IMR-90 (cell line): ENCODE results near the gene SVIP. TPM values are rescaled to one million over a fixed set of nuclear protein-coding genes. Genes with fewer than 3 reads are reported as not detected.

Experiments used
- ATAC-seq: fragments of 200-7000 bp; cut with Tn5 transposase; 2 replicates; pipeline ENCODE4 v1.9.1; 2020; ENCODE audit warnings: low read depth, mild to moderate bottlenecking, moderate library complexity
- BruUV-seq: library from RNA; stranded (reverse); fragments of 400-500 nt; replicated peaks from 2 replicates; lab custom pipeline; 2021; lab: Mats Ljungman, UMichigan
- CTCF ChIA-PET: fragments of 300-600 bp; formaldehyde crosslinking; extraction: SDS; loops from one replicate; lab custom pipeline; 2021; ENCODE audit warnings: antibody characterized with exemption; lab: Yijun Ruan, JAX
- POLR2A ChIA-PET: fragments of 300-600 bp; sonication (Branson Sonifier 250); formaldehyde crosslinking; loops from one replicate; lab custom pipeline; 2022; ENCODE audit warnings: antibody characterized with exemption; ENCODE audit not compliant: unreplicated experiment; lab: Charles Lee
- DNase-seq: peaks from one replicate; pipeline ENCODE4 v3.0.0; 2013
- H2AFZ ChIP-seq: replicated peaks from 2 replicates; pipeline ENCODE3; 2013; ENCODE audit warnings: low read length, mild to moderate bottlenecking; ENCODE audit not compliant: poor library complexity
- H2AK5ac ChIP-seq: 2 replicates; pipeline ENCODE4 v1.6.1; 2013; ENCODE audit warnings: low read depth, low read length, inconsistent platforms
- H2AK9ac ChIP-seq: replicated peaks from 2 replicates; pipeline ENCODE3; 2013; ENCODE audit warnings: mild to moderate bottlenecking, low read depth, low read length, moderate library complexity; ENCODE audit not compliant: poor library complexity
- H2BK120ac ChIP-seq: 2 replicates; pipeline ENCODE4 v1.6.1; 2013; ENCODE audit warnings: low read depth, low read length, inconsistent platforms
- H2BK15ac ChIP-seq: 3 replicates; pipeline ENCODE4 v1.6.1; 2013; ENCODE audit warnings: low read depth, low read length, inconsistent platforms
- H2BK20ac ChIP-seq: 2 replicates; pipeline ENCODE4 v1.6.1; 2013; ENCODE audit warnings: low read depth, mild to moderate bottlenecking, inconsistent platforms, low read length, moderate library complexity
- H2BK5ac ChIP-seq: 2 replicates; pipeline ENCODE4 v1.6.1; 2013; ENCODE audit warnings: mild to moderate bottlenecking, low read depth, low read length, inconsistent platforms; ENCODE audit not compliant: poor library complexity, severe bottlenecking
- H3K14ac ChIP-seq: replicated peaks from 2 replicates; pipeline ENCODE4 v1.6.1; 2013; ENCODE audit warnings: low read depth, low read length, inconsistent platforms
- H3K18ac ChIP-seq: 2 replicates; pipeline ENCODE4 v1.6.1; 2013; ENCODE audit warnings: low read depth, low read length, control low read depth
- H3K23ac ChIP-seq: 2 replicates; pipeline ENCODE4 v1.6.1; 2013; ENCODE audit warnings: low read depth, low read length, inconsistent platforms
- H3K27ac ChIP-seq: 2 replicates; pipeline ENCODE4 v1.5.1; 2013; ENCODE audit warnings: mild to moderate bottlenecking, control low read depth, low read length; ENCODE audit not compliant: insufficient read depth
- H3K27me3 ChIP-seq: 2 replicates; pipeline ENCODE4 v1.6.1; 2013; ENCODE audit warnings: low read length; ENCODE audit not compliant: control insufficient read depth, insufficient read depth
- H3K36me3 ChIP-seq: 2 replicates; pipeline ENCODE4 v1.6.1; 2013; ENCODE audit warnings: low read length, mixed read lengths; ENCODE audit not compliant: control insufficient read depth, insufficient read depth
- H3K4ac ChIP-seq: 2 replicates; pipeline ENCODE4 v1.6.1; 2013; ENCODE audit warnings: low read depth, low read length, inconsistent platforms
- H3K4me1 ChIP-seq: 2 replicates; pipeline ENCODE4 v1.6.1; 2013; ENCODE audit warnings: low read length, mixed read lengths; ENCODE audit not compliant: control insufficient read depth, insufficient read depth
- H3K4me2 ChIP-seq: 2 replicates; pipeline ENCODE4 v1.6.1; 2013; ENCODE audit warnings: low read depth, mild to moderate bottlenecking, control low read depth, low read length, moderate library complexity
- H3K4me3 ChIP-seq: 2 replicates; pipeline ENCODE4 v1.5.1; 2013; ENCODE audit warnings: low read depth, mild to moderate bottlenecking, control low read depth, low read length, moderate library complexity; ENCODE audit not compliant: insufficient read depth
- H3K56ac ChIP-seq: 2 replicates; pipeline ENCODE4 v1.6.1; 2013; ENCODE audit warnings: low read length, inconsistent platforms; ENCODE audit not compliant: insufficient read depth; ENCODE audit errors: extremely low read depth
- H3K79me1 ChIP-seq, 2 experiments: 2 replicates each; pipeline ENCODE4 v1.6.1; 2013; ENCODE audit warnings: low read length in 2 of 2, inconsistent platforms in 1 of 2, low read depth in 1 of 2
- H3K9ac ChIP-seq: 2 replicates; pipeline ENCODE4 v1.6.1; 2013; ENCODE audit warnings: low read depth, low read length, control low read depth
- H3K9me1 ChIP-seq: 2 replicates; pipeline ENCODE4 v1.6.1; 2013; ENCODE audit warnings: low read length, inconsistent platforms; ENCODE audit not compliant: insufficient read depth
- H3K9me3 ChIP-seq: 2 replicates; pipeline ENCODE4 v1.6.1; 2013; ENCODE audit warnings: low read length; ENCODE audit not compliant: control insufficient read depth, insufficient read depth
- H4K20me1 ChIP-seq: 2 replicates; pipeline ENCODE4 v1.6.1; 2013; ENCODE audit warnings: low read length, inconsistent platforms; ENCODE audit not compliant: insufficient read depth
- H4K5ac ChIP-seq: 2 replicates; pipeline ENCODE4 v1.6.1; 2013; ENCODE audit warnings: mild to moderate bottlenecking, low read depth, low read length, control low read depth
- H4K8ac ChIP-seq, 2 experiments: 2 replicates each; pipeline ENCODE4 v1.6.1; 2013; ENCODE audit warnings: low read depth in 2 of 2, low read length in 2 of 2, control low read depth in 1 of 2, inconsistent platforms in 1 of 2
- H4K91ac ChIP-seq: 2 replicates; pipeline ENCODE4 v1.6.1; 2013; ENCODE audit warnings: low read depth, low read length, inconsistent platforms; ENCODE audit not compliant: insufficient read depth
- FOS ChIP-seq: fragments of 150-350 bp; IDR thresholded peaks from 2 replicates; pipeline ENCODE4 v1.6.1; 2016; ENCODE audit warnings: low read depth, low read length
- RFX5 ChIP-seq: IDR thresholded peaks from 2 replicates; pipeline ENCODE4 v1.8.0; 2012; ENCODE audit warnings: low read depth, mild to moderate bottlenecking, low read length, moderate library complexity
- SMC3 ChIP-seq: fragments of 150-350 bp; IDR thresholded peaks from 2 replicates; pipeline ENCODE4 v1.6.1; 2016; ENCODE audit warnings: low read depth, mild to moderate bottlenecking, antibody characterized with exemption, low read length, moderate library complexity
- WGBS, 2 experiments: methylation state at CpG; one replicate each; pipeline versions ENCODE4 v1.1.5 to v1.1.7; 2013; ENCODE audit warnings: missing lambda C conversion rate in 2 of 2; ENCODE audit not compliant: insufficient read length in 1 of 2; ENCODE audit errors: extremely low coverage in 2 of 2; 5-methylcytosine and 5-hydroxymethylcytosine counted together
- dilution Hi-C: fragments of 300-500 bp; cut with HindIII; formaldehyde crosslinking; loops from one replicate; pipeline ENCODE4 v1.14.3; 2018; ENCODE audit warnings: low sequenced_read_pairs; ENCODE audit not compliant: unreplicated experiment
- in situ Hi-C: fragments of 300-500 bp; cut with MboI; formaldehyde crosslinking; loops from 3 replicates; pipeline ENCODE4 v1.14.3; 2019; ENCODE audit warnings: low sequenced_read_pairs, inconsistent platforms, mixed read lengths
- intact Hi-C: fragments of 100-400 bp; cut with micrococcal nuclease; formaldehyde crosslinking; loops from 2 replicates; pipeline ENCODE4 v1.10.0; 2022
- polyA plus RNA-seq, 3 experiments: library from polyadenylated mRNA; depleted of rRNA; stranded (reverse); fragments of >200 nt; gene quantifications; 2 replicates each; pipeline ENCODE4 v1.2.3, GENCODE V29; 2012; ENCODE audit warnings: low replicate concordance in 1 of 3
- total RNA-seq: library from RNA; depleted of rRNA; stranded (reverse); fragments of >200 nt; gene quantifications from 2 replicates; pipeline ENCODE4 v1.2.3, GENCODE V29; 2012

The SVIP gene
- total and polyA plus RNA-seq, 2 of the 4 experiments (the other 2 are of a cell fraction): 2.0 to 6.8 TPM

DNA sequence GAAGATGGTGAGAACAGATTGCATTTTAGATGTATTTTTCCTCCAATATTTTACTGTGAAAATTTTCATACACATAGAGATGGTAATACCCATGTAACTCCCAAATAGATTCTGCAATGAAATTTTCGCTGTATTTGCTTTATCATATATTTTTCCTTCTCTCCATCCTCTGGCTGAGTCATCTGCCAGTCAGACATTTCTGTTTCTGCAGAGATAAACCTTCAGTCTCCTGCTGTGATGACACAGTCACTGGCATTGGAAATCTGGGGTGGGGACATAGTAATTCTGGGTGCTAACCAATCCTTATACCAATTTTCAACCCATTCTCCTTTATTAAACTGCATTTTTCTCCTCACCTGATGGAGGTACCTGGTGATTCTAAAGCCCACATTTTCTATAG lies 33.7 kb downstream of the SVIP start:
- intact Hi-C loops (no loop called here), in situ Hi-C loops (no loop called here), dilution Hi-C loops (no loop called here)
- Histone ChIP-seq H3K4me1 (peaks cover 5% of the 10 kb centered on the region; the same call in 1 of the 2 replicates), H3K9me3 (no peaks in the 10 kb centered on the region), H2AK5ac (no peak overlapping the region), H2BK20ac (no peak overlapping the region), H3K14ac (no peak overlapping the region), H2AFZ (no peak overlapping the region), H3K23ac (no peak overlapping the region), H2AK9ac (no peak overlapping the region), H2BK15ac (no peak overlapping the region), H3K36me3 (no peaks in the 10 kb centered on the region), H4K8ac (no peak overlapping the region), H3K79me1 (no peaks in the 10 kb centered on the region), H4K20me1 (no peaks in the 10 kb centered on the region), H3K27me3 (no peaks in the 10 kb centered on the region), H3K27ac (no peak overlapping the region), H3K4me3 (no peak overlapping the region), H2BK5ac (no peak overlapping the region), H3K4ac (no peak overlapping the region), H3K4me2 (no peak overlapping the region), H2BK120ac (no peak overlapping the region), H3K56ac (no peak overlapping the region), H3K9me1 (no peaks in the 10 kb centered on the region), H3K9ac (no peak overlapping the region), H3K18ac (no peak overlapping the region), H4K91ac (no peak overlapping the region), H4K5ac (no peak overlapping the region)
- no TSS peak for BruUV-seq
- TF ChIP-seq FOS: 0 out of 2 replicates have a peak, but pooled peaks have one; percentile 17
- TF ChIP-seq SMC3: no peak
- TF ChIP-seq RFX5: no peak
- no CpG with 5 or more reads among the region's 1 CpG for WGBS, 2 experiments
- ChIA-PET CTCF (interaction anchor here (1.1 kb wide), 1 partner anchor 11 kb away, joined by 4 read pairs; no protein-coding TSS in a partner anchor), POLR2A (no interaction called here)
- DNase-seq: peak; percentile 38
- no peak for ATAC-seq
